Measurements from ENCODE around the gene CDKN1A.

Gene CDKN1A

GRCh38 chr6:36734486-36735060, 56.1 kb downstream of the CDKN1A start:
- H3K36me3 ChIP-seq (ENCODE audit: insufficient read depth) = no peaks in the 10 kb centered on the region
- no peak overlapping the region for H2AFZ ChIP-seq (ENCODE audit: low read depth)
- no peaks in the 10 kb centered on the region for H3K4me1 ChIP-seq (ENCODE audit: low read depth, poor library complexity, severe bottlenecking)
- no peak overlapping the region for H3K27ac ChIP-seq
- TF ChIP-seq CTCF (conservative IDR thresholded peaks at IDR 0.05; ENCODE audit: low read depth, low read length) = no peak
- H3K27me3 ChIP-seq (ENCODE audit: insufficient read depth, low read depth) = no peaks in the 10 kb centered on the region
- no peaks in the 10 kb centered on the region for H3K79me2 ChIP-seq (ENCODE audit: insufficient read depth, low read depth)
- H3K9ac ChIP-seq = no peak overlapping the region
- H3K4me2 ChIP-seq = no peak overlapping the region
- no peak overlapping the region for H3K4me3 ChIP-seq (IDR thresholded peaks at IDR 0.05; ENCODE audit: insufficient read depth, low read depth, low read length)
- H4K20me1 ChIP-seq (ENCODE audit: insufficient read depth) = no peaks in the 10 kb centered on the region

GRCh38 chr6:36735110-36736071, 56.9 kb downstream of the CDKN1A start:
- Histone ChIP-seq H3K4me3 (IDR thresholded peaks at IDR 0.05; ENCODE audit: insufficient read depth, low read depth, low read length) (no peak overlapping the region), H3K4me2 (no peak overlapping the region), H4K20me1 (ENCODE audit: insufficient read depth) (no peaks in the 10 kb centered on the region), H3K9ac (no peak overlapping the region), H3K4me1 (ENCODE audit: low read depth, poor library complexity, severe bottlenecking) (no peaks in the 10 kb centered on the region), H3K79me2 (ENCODE audit: insufficient read depth, low read depth) (no peaks in the 10 kb centered on the region), H2AFZ (ENCODE audit: low read depth) (no peak overlapping the region), H3K36me3 (ENCODE audit: insufficient read depth) (no peaks in the 10 kb centered on the region), H3K27me3 (ENCODE audit: insufficient read depth, low read depth) (no peaks in the 10 kb centered on the region), H3K27ac (no peak overlapping the region)
- TF ChIP-seq CTCF (conservative IDR thresholded peaks at IDR 0.05; ENCODE audit: low read depth, low read length) = no peak
